Thyroid gland (tissue), 4 donors: ENCODE data around the gene DUSP19. TPM values are rescaled to one million over a fixed set of nuclear protein-coding genes. Genes with fewer than 3 reads are reported as not detected.

ENCODE experiments used
- DNase-seq, 2 donors: peaks; one replicate each; pipeline ENCODE4 v3.0.0-alpha.2; 2019
- H3K27ac ChIP-seq, 3 donors: fragments of 200-600 bp; sonication (generic); 1 replicate in 2 of 3; 2 replicates in 1 of 3; pipeline ENCODE4 v1.5.1; 2016 to 2019; ENCODE audit warnings: mild to moderate bottlenecking in 1 of 3, moderate library complexity in 1 of 3
- H3K27me3 ChIP-seq: fragments of 200-600 bp; sonication (generic); one replicate; pipeline ENCODE4 v1.5.1; 2019
- H3K36me3 ChIP-seq, 2 donors: fragments of 200-600 bp; sonication (generic); one replicate each; pipeline ENCODE4 v1.5.1; 2016 to 2019
- H3K4me1 ChIP-seq, 2 donors: fragments of 200-600 bp; sonication (generic); one replicate each; pipeline ENCODE4 v1.5.1; 2017 to 2019
- H3K4me3 ChIP-seq, 3 donors: fragments of 200-600 bp; sonication (generic); replicated peaks in 1 of 3; 1 replicate in 2 of 3; 2 replicates in 1 of 3; pipeline ENCODE4 v1.5.1; 2016; ENCODE audit warnings: mild to moderate bottlenecking in 1 of 3
- H3K9me3 ChIP-seq: fragments of 200-600 bp; sonication (generic); one replicate; pipeline ENCODE4 v1.5.1; 2017
- POLR2A ChIP-seq, 2 donors: fragments of 450-650 bp; IDR thresholded peaks; one replicate each; pipeline ENCODE4 v1.6.1; 2017; ENCODE audit warnings: antibody characterized with exemption in 2 of 2, mild to moderate bottlenecking in 2 of 2, moderate library complexity in 1 of 2
- WGBS, 2 donors: methylation state at CpG; one replicate each; pipeline ENCODE4 v1.1.5; 2017; 5-methylcytosine and 5-hydroxymethylcytosine counted together
- intact Hi-C: fragments of 100-400 bp; cut with DNase I; formaldehyde crosslinking; loops from one replicate; pipeline ENCODE4 v1.15.1; 2023
- total RNA-seq, 4 donors: library from RNA; depleted of rRNA; stranded (reverse); fragments of >200 nt; gene quantifications; one replicate each; pipeline ENCODE4 v1.2.3, GENCODE V29; 2016
- TF ChIP-seq, protein P1 (sequence below), 6 experiments: fragments of 200-600 bp in 3 of 6; fragments of 450-650 bp in 3 of 6; sonication (generic) in 3 of 6; IDR thresholded peaks; one replicate each; pipeline ENCODE4 v1.5.1; 2016 to 2019; ENCODE audit warnings: antibody characterized with exemption in 6 of 6, mild to moderate bottlenecking in 2 of 6, inconsistent platforms in 1 of 6, moderate library complexity in 1 of 6

The DUSP19 gene
- total RNA-seq, 4 donors from 2014 or later: 3.2 to 5.9 (median 3.7) TPM

DNA sequence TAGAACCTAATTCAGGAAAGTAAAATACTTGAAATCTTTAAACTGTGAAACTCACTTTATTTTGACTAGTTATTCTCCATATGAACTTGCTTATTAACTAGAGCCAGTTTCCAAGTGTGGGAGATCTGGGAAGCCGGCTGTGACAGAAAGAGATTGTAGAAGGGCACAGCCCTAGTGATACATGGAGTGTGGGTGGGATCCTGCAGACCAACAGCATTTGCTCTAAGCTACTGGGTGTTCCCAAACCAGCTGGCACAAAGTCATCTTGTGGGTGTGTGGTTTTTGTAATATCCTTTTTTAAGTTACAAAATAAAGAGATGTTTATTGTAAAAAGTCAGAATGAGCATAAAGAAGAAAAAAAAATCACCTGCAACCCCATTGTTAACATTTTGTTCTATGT is 3.4 kb downstream of the DUSP19 start:
- no peaks in the 10 kb centered on the region for H3K36me3 ChIP-seq
- intact Hi-C loops: no loop called here
- no peak overlapping the region for H3K27ac ChIP-seq
- WGBS, 2 donors: 13 to 25% methylated on average over 1 of the region's 1 CpG
- DNase-seq: peak; percentile 39 to 42
- H3K27me3 ChIP-seq: no peaks in the 10 kb centered on the region
- TF ChIP-seq POLR2A (IDR thresholded peaks at IDR 0.05): no peak
- TF ChIP-seq, protein P1, sequence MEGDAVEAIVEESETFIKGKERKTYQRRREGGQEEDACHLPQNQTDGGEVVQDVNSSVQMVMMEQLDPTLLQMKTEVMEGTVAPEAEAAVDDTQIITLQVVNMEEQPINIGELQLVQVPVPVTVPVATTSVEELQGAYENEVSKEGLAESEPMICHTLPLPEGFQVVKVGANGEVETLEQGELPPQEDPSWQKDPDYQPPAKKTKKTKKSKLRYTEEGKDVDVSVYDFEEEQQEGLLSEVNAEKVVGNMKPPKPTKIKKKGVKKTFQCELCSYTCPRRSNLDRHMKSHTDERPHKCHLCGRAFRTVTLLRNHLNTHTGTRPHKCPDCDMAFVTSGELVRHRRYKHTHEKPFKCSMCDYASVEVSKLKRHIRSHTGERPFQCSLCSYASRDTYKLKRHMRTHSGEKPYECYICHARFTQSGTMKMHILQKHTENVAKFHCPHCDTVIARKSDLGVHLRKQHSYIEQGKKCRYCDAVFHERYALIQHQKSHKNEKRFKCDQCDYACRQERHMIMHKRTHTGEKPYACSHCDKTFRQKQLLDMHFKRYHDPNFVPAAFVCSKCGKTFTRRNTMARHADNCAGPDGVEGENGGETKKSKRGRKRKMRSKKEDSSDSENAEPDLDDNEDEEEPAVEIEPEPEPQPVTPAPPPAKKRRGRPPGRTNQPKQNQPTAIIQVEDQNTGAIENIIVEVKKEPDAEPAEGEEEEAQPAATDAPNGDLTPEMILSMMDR (IDR thresholded peaks at IDR 0.05): no peak
- H3K9me3 ChIP-seq: no peaks in the 10 kb centered on the region
- no peak overlapping the region for H3K4me3 ChIP-seq
- peaks cover 0 to 6% of the 10 kb centered on the region in 2 donors for H3K4me1 ChIP-seq

DNA sequence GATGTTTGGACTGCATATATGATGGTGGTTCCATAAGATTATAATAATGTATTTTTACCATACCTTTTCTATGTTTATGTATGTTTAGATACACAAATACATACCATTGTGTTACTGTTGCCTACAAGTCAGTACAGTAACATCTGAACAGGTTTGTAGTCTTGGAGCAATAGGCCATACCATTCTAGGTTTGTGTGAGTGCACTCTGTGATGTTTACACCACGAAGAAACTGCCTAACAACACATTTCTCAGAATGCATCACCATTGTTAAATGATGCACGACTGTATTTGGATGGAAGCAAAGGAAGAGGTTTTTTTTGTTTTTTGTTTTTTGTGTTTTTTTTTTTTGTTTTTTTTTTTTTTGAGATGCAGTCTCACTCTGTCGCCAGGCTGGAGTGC is 9.5 kb downstream of the DUSP19 start:
- Histone ChIP-seq H3K36me3 (no peaks in the 10 kb centered on the region), H3K9me3 (no peaks in the 10 kb centered on the region), H3K27me3 (no peaks in the 10 kb centered on the region), H3K4me1 (no peaks in the 10 kb centered on the region), H3K4me3 (no peak overlapping the region), H3K27ac (no peak overlapping the region)
- DNase-seq: no peak
- 78 to 82% methylated on average over 3 of the region's 3 CpGs for WGBS, 2 donors
- no peak for TF ChIP-seq POLR2A (IDR thresholded peaks at IDR 0.05)
- TF ChIP-seq, protein P1 (IDR thresholded peaks at IDR 0.05): no peak
- intact Hi-C loops: no loop called here

DNA sequence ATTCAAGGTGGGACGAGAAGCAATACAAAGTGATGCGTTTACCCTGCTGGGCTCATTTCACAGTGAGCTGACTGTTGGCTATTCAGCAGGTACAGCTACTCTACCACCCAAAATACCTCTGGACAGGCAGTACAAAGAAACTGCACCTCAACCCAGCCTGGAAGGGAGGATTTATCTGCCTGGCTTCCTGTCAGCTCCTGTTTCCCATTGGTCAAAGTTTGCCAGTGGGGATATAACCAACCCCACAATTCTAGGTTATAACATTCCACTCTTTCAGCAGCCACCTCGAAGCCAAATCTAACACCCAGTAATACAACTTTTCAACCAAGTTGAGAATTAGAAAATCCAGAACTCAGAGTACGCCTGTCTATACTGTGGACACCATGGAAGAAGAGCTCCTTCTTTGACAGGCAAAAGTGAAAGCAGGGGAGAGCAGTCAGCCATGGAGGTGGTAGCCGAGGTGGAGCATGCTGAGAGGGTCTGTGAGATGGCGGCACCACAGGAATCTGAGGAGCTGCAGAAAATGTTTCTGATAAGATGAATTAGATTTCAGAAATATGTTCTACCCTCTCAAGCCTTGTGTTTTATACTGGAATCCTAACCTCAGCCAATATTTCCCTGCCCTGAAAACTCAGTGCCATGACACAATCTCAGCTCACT is 10.8 kb downstream of the DUSP19 start:
- Histone ChIP-seq H3K27me3 (no peaks in the 10 kb centered on the region), H3K9me3 (no peaks in the 10 kb centered on the region), H3K36me3 (no peaks in the 10 kb centered on the region), H3K27ac (no peak overlapping the region), H3K4me3 (no peak overlapping the region), H3K4me1 (no peaks in the 10 kb centered on the region)
- 88 to 92% methylated on average over 6 of the region's 6 CpGs for WGBS, 2 donors
- TF ChIP-seq POLR2A (IDR thresholded peaks at IDR 0.05): no peak
- TF ChIP-seq, protein P1 (IDR thresholded peaks at IDR 0.05): no peak
- intact Hi-C loops: no loop called here
- DNase-seq: no peak

DNA sequence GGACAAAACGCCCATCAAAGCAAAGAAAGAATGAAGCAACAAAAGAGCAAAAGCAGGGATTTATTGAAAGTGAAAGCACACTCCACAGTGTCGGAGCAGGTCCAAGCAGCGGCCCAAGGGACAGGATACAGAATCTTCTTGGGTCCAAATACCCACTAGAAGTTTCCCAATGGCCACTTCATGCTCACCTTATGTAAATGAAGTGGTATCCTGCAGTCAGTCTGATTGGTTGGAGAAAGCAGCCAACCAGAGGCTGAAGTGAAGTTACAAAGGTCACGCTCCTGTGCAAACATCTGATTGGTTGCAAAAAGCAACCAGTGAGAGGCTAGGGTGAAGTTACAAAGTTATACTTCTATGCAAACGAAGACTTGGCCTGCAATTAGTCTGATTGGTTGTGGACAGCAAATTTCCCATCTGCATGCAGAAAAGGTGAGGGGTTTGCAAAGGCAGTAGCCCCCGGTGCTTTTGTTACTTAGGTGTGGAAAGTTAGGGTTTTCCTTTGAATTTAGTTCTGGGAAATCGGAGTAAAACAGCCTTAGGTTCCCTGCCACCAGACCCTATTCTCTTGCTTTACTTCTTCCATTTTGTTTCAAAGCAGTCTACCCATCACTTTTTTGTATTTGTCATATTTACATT is 12.9 kb downstream of the DUSP19 start:
- no peak overlapping the region for H3K27ac ChIP-seq

DNA sequence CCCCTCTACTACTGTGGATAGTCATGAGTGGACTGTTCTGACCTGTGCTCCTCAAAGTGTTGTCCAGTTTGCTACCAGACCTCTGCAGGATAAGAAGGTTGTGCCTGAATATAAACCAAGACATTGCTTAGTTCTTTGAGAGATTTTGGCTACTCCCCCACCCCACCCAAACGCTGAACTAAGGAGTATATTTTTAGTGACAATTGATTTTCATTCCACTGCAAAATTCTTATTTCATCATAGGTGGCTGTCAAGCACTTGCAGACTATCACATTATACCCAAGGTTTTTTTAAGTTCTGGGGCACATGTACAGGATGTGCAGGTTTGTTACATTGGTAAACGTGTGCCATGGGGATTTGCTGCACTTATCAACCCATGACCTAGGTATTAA is 13.4 kb downstream of the DUSP19 start:
- intact Hi-C loops: no loop called here
- no peak for DNase-seq
- Histone ChIP-seq H3K27me3 (no peaks in the 10 kb centered on the region), H3K9me3 (no peaks in the 10 kb centered on the region), H3K4me1 (no peaks in the 10 kb centered on the region), H3K4me3 (no peak overlapping the region), H3K36me3 (no peaks in the 10 kb centered on the region), H3K27ac (no peak overlapping the region)
- 93 to 94% methylated on average over 2 of the region's 2 CpGs for WGBS, 2 donors
- no peak for TF ChIP-seq POLR2A (IDR thresholded peaks at IDR 0.05)
- TF ChIP-seq, protein P1 (IDR thresholded peaks at IDR 0.05): no peak

More for the DNA sequence above, 12.9 kb downstream of the DUSP19 start:
- Histone ChIP-seq H3K4me3 (no peak overlapping the region), H3K27me3 (no peaks in the 10 kb centered on the region), H3K9me3 (no peaks in the 10 kb centered on the region), H3K36me3 (no peaks in the 10 kb centered on the region), H3K4me1 (no peaks in the 10 kb centered on the region)
- no peak for DNase-seq
- TF ChIP-seq POLR2A (IDR thresholded peaks at IDR 0.05): no peak
- TF ChIP-seq, protein P1 (IDR thresholded peaks at IDR 0.05): no peak
- intact Hi-C loops: no loop called here
- 94% methylated on average over 7 of the region's 7 CpGs for WGBS, 2 donors
